ENCODE data around the gene ZSWIM2. TPM values are rescaled to one million over a fixed set of nuclear protein-coding genes. Genes with fewer than 3 reads are reported as not detected.
A peak's percentile ranks its signal among the peaks of the same experiment; 100 is the strongest.
"Not testable (repeated sequence)": the region's sequence is repeated elsewhere in the genome, so short reads cannot be mapped to it uniquely, and the experiment has no call there.

ZSWIM2 gene
- 0.06 TPM in 1 of 2 replicates, not detected in the other for total RNA-seq (2014; rRNA removed)
- not detected for polyA plus RNA-seq (2012)

GRCh38 chr2:186848873-186849578 lies at the start of gene ZSWIM2:
TSS of gene ZSWIM2 (minus strand) at chr2:186849170. CDS start at chr2:186849130, 40 bp downstream.
- peak; percentile 75 for DNase-seq (ENCODE audit: low read depth)

GRCh38 chr2:186896220-186896619 lies 47.2 kb upstream of the ZSWIM2 start:
- DNase-seq (ENCODE audit: low read depth), result not testable (repeated sequence)

GRCh38 chr2:186895451-186895850 lies 46.5 kb upstream of the ZSWIM2 start:
- DNase-seq (ENCODE audit: low read depth), result no peak

- DNase-seq (ENCODE audit: low read depth), result no peak
These were observed 45.5 kb upstream of the ZSWIM2 start for GRCh38 chr2:186894478-186894877.

- DNase-seq (ENCODE audit: low read depth), result no peak
These were observed 43.9 kb upstream of the ZSWIM2 start for GRCh38 chr2:186892821-186893220.

- DNase-seq (ENCODE audit: low read depth), result peak; percentile 58
These were observed 42.2 kb upstream of the ZSWIM2 start for GRCh38 chr2:186891185-186891621.

GRCh38 chr2:186889101-186889879 lies 40.3 kb upstream of the ZSWIM2 start:
- peak; percentile 10 for DNase-seq (ENCODE audit: low read depth)

- peak; percentile 52 for DNase-seq (ENCODE audit: low read depth)
These were observed 38.4 kb upstream of the ZSWIM2 start for GRCh38 chr2:186887107-186888090.

GRCh38 chr2:186884587-186884986 lies 35.6 kb upstream of the ZSWIM2 start:
- no peak for DNase-seq (ENCODE audit: low read depth)

GRCh38 chr2:186883666-186884065 lies 34.7 kb upstream of the ZSWIM2 start:
- DNase-seq (ENCODE audit: low read depth), result no peak

- DNase-seq (ENCODE audit: low read depth), result peak; percentile 47
These were observed 33.6 kb upstream of the ZSWIM2 start for GRCh38 chr2:186882511-186883071.

- no peak for DNase-seq (ENCODE audit: low read depth)
These were observed 32.7 kb upstream of the ZSWIM2 start for GRCh38 chr2:186881660-186882059.

GRCh38 chr2:186879312-186879711 lies 30.3 kb upstream of the ZSWIM2 start:
- DNase-seq (ENCODE audit: low read depth), result no peak

- no peak for DNase-seq (ENCODE audit: low read depth)
These were observed 25.7 kb upstream of the ZSWIM2 start for GRCh38 chr2:186874713-186875112.

- DNase-seq (ENCODE audit: low read depth), result no peak
These were observed 22.9 kb upstream of the ZSWIM2 start for GRCh38 chr2:186871881-186872280.

GRCh38 chr2:186868344-186868743 lies 19.4 kb upstream of the ZSWIM2 start:
- DNase-seq (ENCODE audit: low read depth), result peak; percentile 55

GRCh38 chr2:186862869-186863709 lies 14.1 kb upstream of the ZSWIM2 start:
- peak; percentile 56 for DNase-seq (ENCODE audit: low read depth)

- DNase-seq (ENCODE audit: low read depth), result no peak
These were observed 6.2 kb upstream of the ZSWIM2 start for GRCh38 chr2:186855216-186855615.

- DNase-seq (ENCODE audit: low read depth), result peak; percentile 13
These were observed 5.0 kb upstream of the ZSWIM2 start for GRCh38 chr2:186853951-186854350.

- DNase-seq (ENCODE audit: low read depth), result no peak
These were observed 3.5 kb upstream of the ZSWIM2 start for GRCh38 chr2:186852508-186852907.

Measured in LHCN-M2 (cell line).